GM18951 (cell line): ENCODE results near the gene SWAP70.
A peak's percentile ranks its signal among the peaks of the same experiment; 100 is the strongest.

ENCODE experiments used
- POLR2A ChIP-seq: IDR thresholded peaks from 4 replicates; pipeline ENCODE4 v1.6.1; 2011; ENCODE audit warnings: mild to moderate bottlenecking; ENCODE audit not compliant: insufficient read length, insufficient read depth; ENCODE audit errors: extremely low read depth
- in situ Hi-C: fragments of 300-500 bp; cut with MboI; formaldehyde crosslinking; loops from one replicate; pipeline ENCODE4 v1.12.0; 2022; ENCODE audit warnings: low sequenced_read_pairs, mixed read lengths, inconsistent platforms; ENCODE audit not compliant: unreplicated experiment

Gene SWAP70

GRCh38 chr11:9745411-9746211, 81.7 kb downstream of the SWAP70 start:
- in situ Hi-C loops, result no loop called here

DNA sequence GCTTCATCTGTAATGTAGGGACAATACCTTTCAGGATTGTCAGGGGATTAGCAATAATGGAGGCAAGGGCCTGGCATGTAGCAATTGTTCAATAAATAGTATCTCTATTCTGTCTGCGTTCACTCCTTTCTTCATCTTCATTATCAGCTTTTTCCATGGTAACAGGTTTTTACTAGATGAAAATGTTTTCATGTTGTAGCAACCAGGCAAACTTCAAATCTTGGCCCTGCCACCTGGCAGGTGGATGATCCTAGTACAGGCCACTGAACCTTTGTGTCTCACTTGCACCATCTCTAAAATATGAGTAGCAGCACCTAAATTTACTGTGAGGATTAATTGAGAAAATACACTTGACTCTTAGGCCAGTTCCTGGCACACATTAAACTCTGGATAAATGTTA, 83.4 kb downstream of the SWAP70 start:
- no peak for TF ChIP-seq POLR2A
- in situ Hi-C loops, result no loop called here

More at GRCh38 chr11:9745411-9746211, 81.7 kb downstream of the SWAP70 start:
- no peak for TF ChIP-seq POLR2A

- no peak for TF ChIP-seq POLR2A
- in situ Hi-C loops, result no loop called here
Measured at GRCh38 chr11:9747828-9748227, 84.0 kb downstream of the SWAP70 start.

DNA sequence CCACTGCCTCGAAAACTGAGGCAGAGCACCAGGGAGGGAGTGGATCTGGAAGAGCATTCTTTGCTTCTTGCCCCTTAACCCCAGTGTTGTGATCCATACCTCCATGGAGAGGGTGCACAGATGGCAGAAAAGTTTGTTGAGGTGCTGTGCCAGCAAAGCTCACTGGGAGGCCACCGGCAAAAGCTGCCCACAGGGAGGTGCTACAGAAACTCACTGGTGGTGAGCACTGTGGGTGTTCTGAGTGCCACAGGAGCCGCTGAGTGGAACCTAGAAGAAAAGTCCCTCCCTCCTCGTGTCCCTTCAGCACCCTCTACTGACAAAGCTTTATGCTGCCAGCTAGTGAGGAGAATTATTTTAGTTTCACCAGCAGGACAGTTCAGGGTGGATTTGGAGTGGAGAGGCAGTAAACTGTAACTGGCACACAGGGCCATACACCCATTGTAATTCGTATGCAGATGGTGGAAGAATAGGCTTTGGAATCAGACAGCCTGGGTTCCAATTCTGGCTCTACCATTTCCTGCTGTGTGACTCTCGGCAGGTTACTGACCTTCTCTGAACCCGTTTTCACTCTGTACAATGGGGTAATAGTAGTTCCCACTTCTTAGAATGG, 84.6 kb downstream of the SWAP70 start:
- in situ Hi-C loops, result no loop called here
- TF ChIP-seq POLR2A, result no peak

GRCh38 chr11:9750551-9750950, 86.7 kb downstream of the SWAP70 start:
- TF ChIP-seq POLR2A, result no peak
- in situ Hi-C loops, result loop anchor here (5.0 to 25.0 kb wide), 2 partner anchors 133 to 562 kb away; partner anchors contain the start of gene ADM

GRCh38 chr11:9752091-9752490, 88.2 kb downstream of the SWAP70 start:
- TF ChIP-seq POLR2A, result no peak
- in situ Hi-C loops, result loop anchor here (5.0 to 25.0 kb wide), 2 partner anchors 135 to 560 kb away; partner anchors contain the start of gene ADM

DNA sequence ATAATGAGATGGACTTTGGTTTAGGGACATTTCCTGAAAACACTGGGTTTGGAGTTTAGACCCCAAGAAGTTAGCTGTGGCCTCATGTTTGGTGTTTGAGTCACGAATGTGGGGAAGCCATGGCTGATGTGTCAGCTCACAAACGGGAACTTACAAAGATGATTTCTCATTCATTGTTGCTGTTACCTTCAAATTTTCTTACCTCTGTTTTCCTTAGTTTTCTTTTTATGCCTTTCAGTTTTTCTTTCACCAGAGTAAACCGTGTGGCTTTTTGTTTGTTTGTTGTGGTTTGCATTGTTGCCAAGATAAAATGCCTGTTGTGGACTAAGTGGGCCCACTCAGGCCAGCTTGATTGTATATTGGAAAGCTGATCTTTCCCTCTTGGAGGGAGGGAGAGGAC, 89.1 kb downstream of the SWAP70 start:
- in situ Hi-C loops, result loop anchor here (5.0 to 25.0 kb wide), 2 partner anchors 136 to 559 kb away; partner anchors contain the start of gene ADM
- no peak for TF ChIP-seq POLR2A

- TF ChIP-seq POLR2A, result no peak
- in situ Hi-C loops, result loop anchor here (5.0 to 25.0 kb wide), 2 partner anchors 137 to 558 kb away; partner anchors contain the start of gene ADM
Measured at GRCh38 chr11:9754010-9754471, 90.2 kb downstream of the SWAP70 start.

- in situ Hi-C loops, result loop anchor here (25.0 kb wide), 1 partner anchor 557 kb away; the partner anchor contains the start of gene ADM
- TF ChIP-seq POLR2A, result no peak
Measured at GRCh38 chr11:9755561-9756185, 91.8 kb downstream of the SWAP70 start.

- no peak for TF ChIP-seq POLR2A
- in situ Hi-C loops, result loop anchor here (25.0 kb wide), 1 partner anchor 556 kb away; the partner anchor contains the start of gene ADM
Measured at GRCh38 chr11:9756461-9756860, 92.6 kb downstream of the SWAP70 start.

DNA sequence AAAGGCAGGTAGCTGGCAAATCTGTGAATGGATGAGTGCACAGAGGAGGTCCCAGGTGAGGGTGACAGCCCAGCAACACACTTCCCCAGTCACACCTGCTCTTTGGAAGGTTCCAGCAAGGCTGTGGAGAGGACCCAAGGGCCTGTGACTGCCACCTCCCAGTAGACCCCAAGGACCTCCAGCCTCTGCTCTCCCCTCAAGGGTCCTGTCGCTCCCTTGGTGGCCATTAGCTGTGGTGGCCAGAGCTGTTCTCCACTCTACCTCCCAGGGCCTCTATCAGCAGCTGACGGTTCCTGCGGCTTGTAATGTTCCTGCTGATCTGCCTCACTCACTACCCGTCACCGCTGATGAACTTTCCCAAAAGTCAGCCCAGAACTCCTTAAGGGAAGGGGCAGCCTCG, 93.0 kb downstream of the SWAP70 start:
- in situ Hi-C loops, result loop anchor here (25.0 kb wide), 1 partner anchor 555 kb away; the partner anchor contains the start of gene ADM

GRCh38 chr11:9757809-9758636, 94.1 kb downstream of the SWAP70 start:
- in situ Hi-C loops, result loop anchor here (25.0 kb wide), 1 partner anchor 554 kb away; the partner anchor contains the start of gene ADM
- peak; percentile 63 for TF ChIP-seq POLR2A

More for the DNA sequence above, 93.0 kb downstream of the SWAP70 start:
- TF ChIP-seq POLR2A, result no peak
